GM21367 (cell line): ENCODE data around the gene PRELP.

Experiments used
- ATAC-seq: cut with Tn5 transposase; IDR thresholded peaks from one replicate; pipeline ENCODE4 v1.9.1; 2021; ENCODE audit not compliant: unreplicated experiment

PRELP gene

DNA sequence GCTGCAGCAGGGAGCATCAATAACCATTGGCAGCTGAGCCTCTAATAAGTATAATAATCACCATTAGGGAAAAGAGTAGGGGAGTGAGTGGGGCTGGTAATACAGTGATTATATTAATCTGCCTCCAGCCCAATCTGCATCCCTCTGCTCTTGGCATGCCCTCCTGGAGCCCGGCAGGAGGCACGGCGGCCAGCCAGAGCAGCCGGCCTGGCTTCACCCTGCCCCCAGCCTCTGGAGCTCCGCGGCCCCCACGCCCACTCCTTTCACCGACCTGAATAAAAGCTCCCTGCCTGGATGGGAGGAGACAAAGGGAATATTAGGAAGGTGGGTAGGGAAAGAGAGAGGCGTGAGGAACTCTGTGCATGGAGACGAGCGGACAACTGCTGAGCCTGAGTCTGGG is 46.6 kb downstream of the PRELP start:
- ATAC-seq, result no peak

DNA sequence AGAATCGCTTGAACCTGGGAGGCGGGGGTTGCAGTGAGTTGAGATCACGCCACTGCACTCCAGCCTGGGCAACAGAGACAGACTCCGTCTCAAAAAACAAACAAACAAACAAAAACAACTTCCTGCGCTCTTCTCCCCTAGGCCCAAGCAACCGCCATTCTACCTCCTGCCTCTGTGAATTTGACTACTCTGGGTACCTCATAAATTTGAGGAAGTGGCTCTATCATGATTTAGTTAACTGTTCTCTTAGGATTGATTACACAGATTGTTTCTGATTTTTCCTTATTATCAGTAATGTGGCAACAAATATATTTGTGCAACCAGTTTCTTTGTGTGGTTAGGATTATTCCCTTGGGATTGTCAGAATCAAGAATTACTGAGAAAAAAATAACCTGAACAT is 48.1 kb downstream of the PRELP start:
- ATAC-seq, result no peak

DNA sequence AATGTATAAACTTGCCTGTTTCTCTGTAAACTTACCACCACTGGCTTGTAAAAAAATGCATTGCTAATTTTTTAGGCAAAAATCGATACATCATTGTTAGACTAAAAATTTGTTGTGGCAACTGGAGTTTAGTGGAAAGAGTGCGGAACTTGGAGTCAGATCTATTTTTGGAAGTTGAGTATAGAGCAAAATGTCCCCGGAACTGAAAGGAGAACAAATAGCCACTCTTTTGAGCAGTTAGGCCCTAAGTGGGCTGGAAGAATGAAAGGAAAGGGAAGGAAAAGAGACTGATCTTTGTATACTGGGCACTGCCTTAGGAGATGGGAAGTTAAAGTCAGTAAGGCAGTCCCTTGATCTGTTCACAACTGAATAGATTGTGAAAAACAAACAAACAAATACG is 48.5 kb downstream of the PRELP start:
- ATAC-seq, result no peak

DNA sequence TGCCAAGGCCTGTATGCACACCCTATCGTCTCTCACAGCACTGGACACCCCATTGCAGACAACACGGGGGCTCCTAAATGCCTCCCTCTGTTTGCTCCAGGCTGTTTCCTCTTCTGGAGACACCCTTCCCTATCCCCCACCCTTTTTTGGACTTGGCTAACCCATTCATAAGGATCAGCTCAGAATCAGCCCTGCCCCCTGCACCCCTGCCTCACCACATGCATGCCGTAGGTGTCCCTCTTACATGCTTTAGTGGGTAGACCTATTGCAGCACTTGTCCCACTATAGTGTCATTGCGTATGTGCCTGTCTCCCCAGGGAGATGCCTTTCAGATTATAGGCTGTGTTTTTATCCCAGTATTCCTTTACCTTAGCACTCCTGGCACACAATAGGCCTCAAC is 49.2 kb downstream of the PRELP start:
- no peak for ATAC-seq

DNA sequence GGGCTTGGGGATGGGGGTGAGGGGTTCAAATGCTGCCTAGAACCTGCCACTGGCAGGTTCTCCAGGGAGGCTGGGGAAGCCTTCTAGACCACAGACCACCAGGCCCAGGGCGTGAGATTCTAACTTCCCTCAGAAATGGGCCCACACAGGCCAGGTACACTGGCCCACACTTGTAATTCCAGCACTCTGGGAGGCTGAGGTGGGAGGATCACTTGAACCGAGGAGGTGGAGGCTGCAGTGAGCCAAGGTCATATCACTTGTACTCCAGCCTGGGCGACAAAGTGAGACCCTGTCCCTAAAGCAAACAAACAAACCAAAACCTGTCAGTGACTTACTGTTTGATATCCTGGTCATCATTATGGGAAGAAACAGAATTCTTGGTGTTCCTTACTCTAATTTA is 50.1 kb downstream of the PRELP start:
- ATAC-seq, result no peak

DNA sequence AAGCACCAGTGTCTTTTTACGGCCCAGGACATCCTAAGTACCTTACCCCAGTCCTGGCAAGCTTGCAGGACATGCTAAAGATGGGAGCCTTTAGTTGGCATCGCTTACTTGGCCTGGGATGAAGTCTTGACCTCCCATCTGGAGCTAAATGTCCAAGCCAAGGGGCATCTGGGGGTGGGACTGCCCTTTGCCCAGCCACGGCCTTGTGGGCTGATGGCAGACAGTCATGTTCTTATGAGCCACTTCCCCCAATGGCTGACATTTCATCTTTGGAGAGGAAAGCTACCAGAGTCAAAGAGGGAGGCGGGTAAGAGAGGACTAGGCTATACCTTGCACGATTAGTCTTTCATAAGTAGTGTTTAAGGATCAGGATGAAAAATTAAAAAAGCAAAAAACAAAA is 50.5 kb downstream of the PRELP start:
- ATAC-seq, result no peak

DNA sequence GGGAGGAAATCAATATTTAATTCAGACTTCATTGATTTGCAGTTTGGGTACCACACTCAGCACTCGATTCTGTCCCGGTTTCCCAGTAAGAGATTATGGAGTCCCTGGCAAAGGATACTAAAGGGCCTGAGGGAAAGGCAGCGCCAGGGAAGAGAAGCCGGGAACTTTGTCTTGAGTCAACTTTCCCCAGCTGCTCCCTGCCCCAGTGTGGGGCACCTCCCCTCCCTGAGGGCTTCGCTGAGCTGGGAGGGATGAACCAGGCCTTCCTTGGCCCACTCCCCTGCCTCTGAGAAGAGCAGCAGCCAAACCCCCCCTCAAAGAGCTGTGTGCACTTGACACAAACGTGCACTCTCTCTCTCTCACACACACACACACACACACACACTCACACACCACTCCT is 51.0 kb downstream of the PRELP start:
- no peak for ATAC-seq

DNA sequence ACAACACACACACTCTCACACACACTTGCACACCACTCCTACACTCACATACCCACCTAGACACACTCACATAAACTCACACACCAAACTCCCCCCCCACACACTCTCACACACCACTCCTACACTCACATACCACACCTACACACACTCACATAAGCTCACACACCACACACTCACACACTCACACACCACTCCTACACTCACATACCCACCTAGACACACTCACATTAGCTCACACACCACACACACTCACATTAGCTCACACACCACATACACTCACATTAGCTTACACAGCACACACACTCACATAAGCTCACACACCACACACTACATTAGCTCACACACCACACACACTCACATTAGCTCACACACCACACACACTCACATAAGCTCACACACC is 51.4 kb downstream of the PRELP start:
- no peak for ATAC-seq

DNA sequence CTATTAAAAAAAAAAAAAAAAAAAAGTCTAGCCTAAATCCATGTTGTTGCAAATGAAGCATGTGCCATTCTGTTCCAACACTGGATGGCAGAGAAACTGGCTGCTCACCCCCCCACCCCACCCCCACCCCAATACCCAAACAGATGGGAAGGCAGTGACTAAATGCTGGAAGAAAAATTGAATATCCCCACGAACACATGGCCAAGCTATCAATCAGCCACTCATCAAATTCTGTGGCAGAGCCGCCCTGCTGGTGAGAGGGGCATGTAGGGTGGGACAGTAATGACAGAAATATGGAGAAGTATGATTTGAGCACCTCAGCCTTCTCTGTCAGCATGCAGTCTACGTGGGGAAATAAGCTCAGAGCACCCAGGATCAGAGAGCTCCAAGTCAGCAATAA is 52.5 kb downstream of the PRELP start:
- ATAC-seq, result no peak

DNA sequence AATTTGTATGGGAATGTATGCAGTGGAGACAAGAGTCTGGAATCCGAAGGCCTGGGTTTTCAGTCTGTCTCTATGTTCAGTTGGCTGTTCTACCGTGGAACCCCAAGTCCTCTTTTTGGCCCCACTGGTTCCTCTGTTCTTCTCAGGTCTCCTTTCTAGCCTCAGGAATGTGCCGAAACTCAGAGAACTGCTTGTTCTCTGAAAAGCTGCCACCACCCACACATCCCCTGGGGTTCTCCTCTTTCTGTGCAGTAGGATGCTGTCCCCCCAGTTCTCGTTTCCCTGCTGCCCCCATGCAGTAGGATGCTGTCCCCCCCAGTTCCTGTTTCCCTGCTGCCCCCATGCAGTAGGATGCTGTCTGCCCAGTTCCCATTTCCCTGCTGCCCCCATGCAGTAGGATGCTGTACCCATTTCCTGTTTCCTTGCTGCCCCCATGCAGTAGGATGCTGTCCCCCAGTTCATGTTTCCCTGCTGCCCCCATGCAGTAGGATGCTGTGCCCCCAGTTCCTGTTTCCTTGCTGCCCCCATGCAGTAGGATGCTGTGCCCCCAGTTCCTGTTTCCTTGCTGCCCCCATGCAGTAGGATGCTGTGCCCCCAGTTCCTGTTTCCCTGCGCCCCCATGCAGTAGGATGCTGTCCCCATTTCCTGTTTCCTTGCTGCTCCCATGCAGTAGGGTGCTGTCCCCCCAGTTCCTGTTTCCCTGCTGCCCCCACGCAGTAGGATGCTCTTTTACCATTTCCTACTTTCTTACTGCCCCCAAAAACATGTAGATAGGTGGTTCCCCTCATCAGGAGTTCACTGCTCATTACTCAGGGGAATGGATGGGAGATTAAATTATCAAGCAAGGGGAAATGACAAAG is 53.6 kb downstream of the PRELP start:
- no peak for ATAC-seq

DNA sequence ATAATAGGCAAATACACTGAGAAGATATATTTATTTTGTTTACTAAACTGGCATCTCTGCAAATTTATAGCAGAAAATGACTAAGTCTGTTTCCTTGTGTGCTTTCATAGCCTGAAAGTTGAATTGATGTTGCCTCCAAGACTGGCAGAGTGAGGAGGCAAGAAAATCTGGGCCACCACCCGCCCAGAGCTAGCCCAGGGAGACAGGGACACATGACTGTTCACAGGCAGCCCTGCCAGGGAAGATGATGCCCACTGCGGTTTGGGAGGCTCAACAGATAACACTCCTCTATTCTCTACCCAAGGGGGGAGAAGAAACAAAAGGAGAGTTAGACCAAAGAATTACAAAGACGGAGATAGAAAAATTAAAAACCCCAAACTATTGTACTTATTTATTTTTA is 55.5 kb downstream of the PRELP start:
- no peak for ATAC-seq

DNA sequence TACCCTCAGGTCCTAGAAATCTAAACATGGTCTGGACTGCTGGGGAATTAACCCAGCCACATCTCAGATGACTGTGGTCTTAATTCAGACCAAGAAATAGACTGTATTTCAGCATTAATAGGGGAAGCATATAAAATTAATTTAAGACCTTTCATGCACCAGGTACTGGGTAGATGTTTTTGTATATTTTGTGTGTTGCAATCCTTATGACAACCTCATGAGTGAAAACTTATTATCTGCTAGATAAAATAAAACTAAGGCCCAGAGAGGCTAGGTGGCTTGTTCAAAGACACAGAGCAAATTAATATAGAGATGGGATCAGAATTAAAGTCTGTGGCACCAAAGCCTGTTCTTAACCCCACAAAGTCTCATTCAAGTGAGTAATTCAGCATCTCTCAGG is 58.4 kb downstream of the PRELP start:
- no peak for ATAC-seq

DNA sequence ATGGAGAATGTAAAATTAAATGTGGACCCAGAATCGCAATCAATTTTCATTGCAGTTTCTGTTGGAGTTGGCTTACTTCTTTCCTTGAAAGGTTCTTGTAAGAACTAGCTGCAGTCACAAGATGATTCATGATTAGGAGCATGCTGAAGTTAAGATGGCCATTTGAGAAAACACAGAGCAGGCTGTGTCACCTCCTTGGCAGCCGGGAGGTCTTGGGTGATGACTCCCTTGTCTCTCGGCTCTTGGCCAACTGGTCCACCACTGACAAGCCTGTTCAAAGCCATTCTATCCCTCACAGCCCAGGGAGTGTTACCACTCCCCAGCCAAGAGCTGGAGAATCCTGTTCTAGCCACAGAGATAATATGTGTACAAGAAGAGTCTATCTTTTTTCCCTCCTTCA is 58.9 kb downstream of the PRELP start:
- no peak for ATAC-seq

DNA sequence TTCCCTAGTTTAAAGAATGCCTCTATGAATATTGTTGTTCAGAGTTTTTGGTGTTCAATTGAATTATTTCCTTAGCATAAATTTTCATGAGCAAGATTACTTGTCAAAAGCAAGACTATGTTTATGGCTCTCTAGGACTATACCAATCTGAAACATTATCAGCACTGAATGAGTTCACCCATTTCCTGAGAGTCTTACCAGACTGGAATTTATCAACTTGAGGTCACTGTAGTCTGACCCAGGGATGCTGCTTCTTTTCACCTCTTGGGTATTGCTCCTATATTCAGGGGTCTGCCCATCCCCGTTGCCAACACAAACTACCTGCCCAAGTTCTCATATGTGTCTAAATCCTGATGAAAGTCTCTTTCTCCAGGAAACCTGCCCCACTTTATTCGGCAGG is 61.0 kb downstream of the PRELP start:
- ATAC-seq, result no peak

DNA sequence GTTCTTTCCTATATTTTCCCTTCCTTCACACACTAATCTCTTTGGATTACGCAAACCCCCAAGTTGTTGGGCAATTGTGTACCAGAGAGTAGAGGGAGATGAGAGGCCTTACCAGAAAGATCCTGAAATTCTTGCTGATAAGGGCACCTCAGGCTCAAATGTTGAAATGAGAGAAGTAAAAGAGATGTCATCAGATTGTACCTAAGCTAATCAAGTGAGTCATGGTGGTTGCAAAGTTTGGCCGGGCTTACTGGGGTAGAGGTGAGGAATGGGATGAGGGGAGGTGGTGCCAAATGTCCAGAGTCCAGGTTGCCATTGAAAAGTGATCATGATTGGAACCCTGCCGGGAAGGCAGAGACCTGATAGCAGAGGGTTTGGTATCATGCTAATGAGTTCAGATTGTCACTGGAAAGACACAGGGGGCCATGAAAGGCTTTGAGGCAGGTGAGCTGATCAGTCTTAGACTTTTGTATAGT is 61.4 kb downstream of the PRELP start:
- ATAC-seq, result no peak

DNA sequence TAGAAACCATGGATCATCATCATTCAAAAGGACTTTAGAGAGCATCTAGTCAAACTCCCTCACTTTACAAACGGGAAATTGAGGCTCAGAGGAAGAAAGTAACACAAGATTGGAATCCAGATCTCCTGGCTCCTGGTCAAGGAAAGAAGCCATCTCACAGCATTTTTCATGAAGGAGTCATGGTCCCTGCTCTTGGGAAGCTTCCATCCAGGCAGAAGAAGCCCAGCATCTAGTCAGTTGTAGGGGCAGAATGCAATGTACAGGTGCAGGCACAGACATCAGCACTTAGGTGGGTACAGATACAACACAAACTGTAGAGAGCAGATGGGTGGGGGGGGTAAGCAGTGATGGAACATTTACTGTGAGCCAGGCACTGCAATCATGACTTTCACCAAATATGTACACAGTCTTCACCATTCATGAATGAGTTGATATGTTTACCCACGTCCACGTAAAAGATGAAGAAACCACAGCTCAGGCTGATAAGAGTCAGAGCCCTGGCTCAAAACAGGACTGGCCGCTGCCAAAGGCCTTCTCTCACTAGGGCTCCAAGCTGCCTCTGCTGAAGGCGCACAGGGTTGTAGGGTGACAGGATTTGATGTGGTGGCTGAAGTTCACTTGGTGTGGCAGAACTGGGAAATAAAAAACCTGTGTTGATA is 62.3 kb downstream of the PRELP start:
- ATAC-seq, result no peak

DNA sequence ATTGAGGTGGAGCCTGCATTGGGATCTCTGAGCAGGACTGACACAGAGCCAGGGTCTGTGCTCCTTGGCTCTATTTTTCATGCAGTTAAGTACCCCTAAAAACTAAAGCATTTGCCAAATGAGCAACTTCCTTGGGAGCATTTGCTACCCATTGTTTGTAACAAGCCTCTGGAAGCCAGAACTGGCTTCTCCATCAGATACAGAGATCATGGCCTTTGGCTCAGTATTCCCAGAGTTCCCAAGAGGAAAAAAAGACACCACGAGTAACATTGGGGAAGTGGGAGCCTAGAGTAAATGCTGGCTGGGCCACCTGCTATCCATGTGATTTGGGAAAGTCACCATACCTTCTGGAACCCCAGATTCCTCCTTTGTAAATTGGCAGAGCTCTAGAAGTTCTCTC is 63.1 kb downstream of the PRELP start:
- no peak for ATAC-seq

DNA sequence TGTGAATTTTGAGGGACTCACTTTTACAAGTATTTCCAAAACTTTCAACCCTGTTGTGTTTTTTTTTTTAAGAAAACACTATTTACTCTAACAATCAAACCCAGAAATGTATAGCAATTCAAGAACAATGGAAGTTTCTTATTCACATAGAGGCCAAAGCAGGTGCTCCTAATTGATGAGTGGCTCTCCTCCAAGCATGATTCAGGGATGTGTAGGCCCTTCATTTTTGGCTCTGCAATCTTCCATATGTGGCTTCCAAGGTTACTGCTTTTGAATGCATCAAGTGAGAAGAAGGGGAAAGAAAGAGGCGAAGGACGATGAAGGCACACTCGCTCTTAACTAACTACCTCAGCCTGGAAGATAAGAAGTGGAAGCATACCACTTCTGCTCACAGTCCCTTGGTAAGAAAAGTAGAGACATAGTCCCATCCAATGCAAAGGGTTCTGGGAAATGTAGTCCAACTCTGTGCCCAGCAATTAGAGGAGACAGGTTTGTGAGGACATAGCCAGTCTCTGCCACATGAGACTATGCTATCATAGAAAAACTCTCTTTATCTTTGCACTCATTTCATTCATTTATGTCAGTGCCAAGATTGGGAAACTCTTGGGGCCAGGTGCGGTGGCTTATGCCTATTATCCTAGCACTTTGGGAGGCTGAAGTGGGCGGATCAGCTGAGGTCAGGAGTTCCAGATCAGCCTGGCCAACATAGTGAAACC is 64.4 kb downstream of the PRELP start:
- ATAC-seq, result no peak
